ENCODE data around the gene PEAK1. TPM values are rescaled to one million over a fixed set of nuclear protein-coding genes. Genes with fewer than 3 reads are reported as not detected.

Gene PEAK1
- total RNA-seq, 2 experiments from 2014 or later: 34.0 to 38.1 TPM

Other genes starting within 250 kb of the PEAK1 start
- gene HMG20A, start 784 bp upstream of the PEAK1 start, total RNA-seq: 10 to 100 TPM; 62.4 to 65.0 TPM
- not detected for gene LINGO1, start 212.8 kb upstream of the PEAK1 start, total RNA-seq

All from activated naive CD8-positive, alpha-beta T cell treated with anti-CD3 and anti-CD28 coated beads, Interleukin-2, amount 10 ng/mL, durations not matched to agents 7 days and 5 days (primary cell).